ENCODE data around the gene NLRC5. TPM values are rescaled to one million over a fixed set of nuclear protein-coding genes. Genes with fewer than 3 reads are reported as not detected.

NLRC5 gene
- total RNA-seq, 2 experiments from 2014 or later = 199 to 305 TPM

- DNase-seq (ENCODE audit: low spot score) = no peak
- no TSS peak for BruUV-seq (replicated peaks)
- no peaks in the 10 kb centered on the region for H3K9me3 ChIP-seq (ENCODE audit: low read length)
- H2AFZ ChIP-seq (ENCODE audit: low read length) = no peak overlapping the region
- intact Hi-C loops (cut with micrococcal nuclease; ENCODE audit: unreplicated experiment) = no loop called here
- H3K79me2 ChIP-seq (ENCODE audit: insufficient read depth, low read depth, low read length) = peaks cover 95% of the 10 kb centered on the region
- ChIA-PET CTCF (ENCODE audit: unreplicated experiment) (no interaction called here), POLR2A (interaction anchor here (1.0 to 1.3 kb wide), 3 partner anchors 12 to 43 kb away, joined by 3 to 4 read pairs (median 3); no protein-coding TSS in a partner anchor)
- no peak overlapping the region for H3K27ac ChIP-seq (ENCODE audit: low read depth, low read length, poor library complexity, severe bottlenecking)
- H3K4me1 ChIP-seq (ENCODE audit: insufficient read depth, low read length, poor library complexity, severe bottlenecking) = peaks cover 57% of the 10 kb centered on the region
- no peak overlapping the region for H3K4me3 ChIP-seq (ENCODE audit: low read depth, low read length, poor library complexity, severe bottlenecking)
- no peak for TF ChIP-seq CTCF (conservative IDR thresholded peaks at IDR 0.05; ENCODE audit: low read length)
- no peak overlapping the region for H3K4me2 ChIP-seq (ENCODE audit: low read length)
- H3K36me3 ChIP-seq (ENCODE audit: insufficient read depth, low read length) = peaks cover 51% of the 10 kb centered on the region
- no peaks in the 10 kb centered on the region for H4K20me1 ChIP-seq (ENCODE audit: insufficient read depth, low read length)
- no peaks in the 10 kb centered on the region for H3K9me2 ChIP-seq (ENCODE audit: insufficient read depth, low read length)
These were observed 7.9 kb downstream of the NLRC5 start for GRCh38 chr16:56997264-56997663.

GRCh38 chr16:56997931-56998330, 8.6 kb downstream of the NLRC5 start:
- no peak overlapping the region for H3K4me2 ChIP-seq (ENCODE audit: low read length)
- H3K36me3 ChIP-seq (ENCODE audit: insufficient read depth, low read length) = peaks cover 52% of the 10 kb centered on the region
- no peak overlapping the region for H3K4me3 ChIP-seq (ENCODE audit: low read depth, low read length, poor library complexity, severe bottlenecking)
- intact Hi-C loops (cut with micrococcal nuclease; ENCODE audit: unreplicated experiment) = no loop called here
- H3K79me2 ChIP-seq (ENCODE audit: insufficient read depth, low read depth, low read length) = peaks cover 90% of the 10 kb centered on the region
- TF ChIP-seq EZH2phosphoT487 (IDR thresholded peaks at IDR 0.05; ENCODE audit: borderline replicate concordance, low read depth, low read length) (no peak), CTCF (conservative IDR thresholded peaks at IDR 0.05; ENCODE audit: low read length) (no peak)
- no peak for DNase-seq (ENCODE audit: low spot score)
- H2AFZ ChIP-seq (ENCODE audit: low read length) = no peak overlapping the region
- H4K20me1 ChIP-seq (ENCODE audit: insufficient read depth, low read length) = no peaks in the 10 kb centered on the region
- H3K9me2 ChIP-seq (ENCODE audit: insufficient read depth, low read length) = no peaks in the 10 kb centered on the region
- no peaks in the 10 kb centered on the region for H3K9me3 ChIP-seq (ENCODE audit: low read length)
- H3K27ac ChIP-seq (ENCODE audit: low read depth, low read length, poor library complexity, severe bottlenecking) = peak overlapping the region; percentile 12
- ChIA-PET CTCF (ENCODE audit: unreplicated experiment) (no interaction called here), POLR2A (interaction anchor here (0.7 to 1.3 kb wide), 3 partner anchors 12 to 229 kb away, joined by 3 to 4 read pairs (median 3); no protein-coding TSS in a partner anchor)
- BruUV-seq (replicated peaks) = no TSS peak
- H3K4me1 ChIP-seq (ENCODE audit: insufficient read depth, low read length, poor library complexity, severe bottlenecking) = peaks cover 53% of the 10 kb centered on the region

- H3K4me2 ChIP-seq (ENCODE audit: low read length) = no peak overlapping the region
- no peak overlapping the region for H2AFZ ChIP-seq (ENCODE audit: low read length)
- ChIA-PET POLR2A (interaction anchor here (0.7 to 1.3 kb wide), 3 partner anchors 11 to 229 kb away, joined by 3 to 4 read pairs (median 3); no protein-coding TSS in a partner anchor), CTCF (ENCODE audit: unreplicated experiment) (no interaction called here)
- H3K79me2 ChIP-seq (ENCODE audit: insufficient read depth, low read depth, low read length) = peaks cover 85% of the 10 kb centered on the region
- BruUV-seq (replicated peaks) = no TSS peak
- H3K9me2 ChIP-seq (ENCODE audit: insufficient read depth, low read length) = no peaks in the 10 kb centered on the region
- H3K9me3 ChIP-seq (ENCODE audit: low read length) = no peaks in the 10 kb centered on the region
- TF ChIP-seq EZH2phosphoT487 (IDR thresholded peaks at IDR 0.05; ENCODE audit: borderline replicate concordance, low read depth, low read length) (no peak), CTCF (conservative IDR thresholded peaks at IDR 0.05; ENCODE audit: low read length) (no peak)
- H3K27ac ChIP-seq (ENCODE audit: low read depth, low read length, poor library complexity, severe bottlenecking) = no peak overlapping the region
- no peak overlapping the region for H3K4me3 ChIP-seq (ENCODE audit: low read depth, low read length, poor library complexity, severe bottlenecking)
- H3K36me3 ChIP-seq (ENCODE audit: insufficient read depth, low read length) = peaks cover 48% of the 10 kb centered on the region
- intact Hi-C loops (cut with micrococcal nuclease; ENCODE audit: unreplicated experiment) = no loop called here
- H3K4me1 ChIP-seq (ENCODE audit: insufficient read depth, low read length, poor library complexity, severe bottlenecking) = peaks cover 53% of the 10 kb centered on the region
- DNase-seq (ENCODE audit: low spot score) = no peak
- H4K20me1 ChIP-seq (ENCODE audit: insufficient read depth, low read length) = no peaks in the 10 kb centered on the region
These were observed 9.0 kb downstream of the NLRC5 start for GRCh38 chr16:56998352-56998751.
